Hematopoietic multipotent progenitor cell treated with erythropoietin and hydrocortisone succinate and interleukin-3 and kit ligand, for 8 days (in vitro differentiated cells): ENCODE results near the gene EYA2.

Experiments used
- DNase-seq: peaks from one replicate; pipeline ENCODE4 v3.0.0-alpha.2; 2015

Gene EYA2

GRCh38 chr20:47018381-47018780, 123.7 kb downstream of the EYA2 start:
- DNase-seq, result no peak

- DNase-seq, result no peak
Observed at GRCh38 chr20:47019121-47019824, 124.6 kb downstream of the EYA2 start.

- DNase-seq, result no peak
Observed at GRCh38 chr20:47020231-47020630, 125.6 kb downstream of the EYA2 start.

- no peak for DNase-seq
Observed at GRCh38 chr20:47021850-47022249, 127.2 kb downstream of the EYA2 start.

- no peak for DNase-seq
Observed at GRCh38 chr20:47024461-47024937, 129.9 kb downstream of the EYA2 start.

- no peak for DNase-seq
Observed at GRCh38 chr20:47027042-47027441, 132.4 kb downstream of the EYA2 start.

- no peak for DNase-seq
Observed at GRCh38 chr20:47027456-47027855, 132.8 kb downstream of the EYA2 start.

- DNase-seq, result no peak
Observed at GRCh38 chr20:47028487-47028886, 133.8 kb downstream of the EYA2 start.

GRCh38 chr20:47029845-47030244, 135.2 kb downstream of the EYA2 start:
- DNase-seq, result no peak

- DNase-seq, result no peak
Observed at GRCh38 chr20:47030271-47030810, 135.7 kb downstream of the EYA2 start.

GRCh38 chr20:47031004-47031403, 136.4 kb downstream of the EYA2 start:
- DNase-seq, result no peak

- DNase-seq, result no peak
Observed at GRCh38 chr20:47031821-47032220, 137.2 kb downstream of the EYA2 start.

GRCh38 chr20:47032933-47033578, 138.4 kb downstream of the EYA2 start:
- DNase-seq, result no peak

GRCh38 chr20:47033665-47034064, 139.0 kb downstream of the EYA2 start:
- no peak for DNase-seq

- no peak for DNase-seq
Observed at GRCh38 chr20:47035026-47035590, 140.5 kb downstream of the EYA2 start.

GRCh38 chr20:47036091-47036870, 141.6 kb downstream of the EYA2 start:
- no peak for DNase-seq

GRCh38 chr20:47038566-47039560, 144.2 kb downstream of the EYA2 start:
- DNase-seq, result no peak

GRCh38 chr20:47040506-47041125, 146.0 kb downstream of the EYA2 start:
- peak; percentile 98 for DNase-seq

GRCh38 chr20:47041396-47041899, 146.8 kb downstream of the EYA2 start:
- DNase-seq, result peak; percentile 88

GRCh38 chr20:47042464-47042863, 147.8 kb downstream of the EYA2 start:
- peak; percentile 86 for DNase-seq

- no peak for DNase-seq
Observed at GRCh38 chr20:47043086-47043485, 148.4 kb downstream of the EYA2 start.
